Endometrial microvascular endothelial cells (primary cell): Measurements from ENCODE around the gene CDK19. TPM values are rescaled to one million over a fixed set of nuclear protein-coding genes. Genes with fewer than 3 reads are reported as not detected.

Source experiments
- in situ Hi-C: cut with HindIII; loops from 2 replicates; pipeline ENCODE4 v1.10.0; 2017; ENCODE audit warnings: low sequenced_read_pairs, low pct_unique_long_range_greater_than_20kb; ENCODE audit errors: inconsistent ontology term
- total RNA-seq: library from RNA; depleted of rRNA; stranded (reverse); fragments of >200 nt; gene quantifications from one replicate; pipeline ENCODE4 v1.2.3, GENCODE V29; 2015; ENCODE audit errors: inconsistent ontology term

Gene CDK19
- total RNA-seq, 1 donor from 2014 or later: 7.1 TPM

DNA sequence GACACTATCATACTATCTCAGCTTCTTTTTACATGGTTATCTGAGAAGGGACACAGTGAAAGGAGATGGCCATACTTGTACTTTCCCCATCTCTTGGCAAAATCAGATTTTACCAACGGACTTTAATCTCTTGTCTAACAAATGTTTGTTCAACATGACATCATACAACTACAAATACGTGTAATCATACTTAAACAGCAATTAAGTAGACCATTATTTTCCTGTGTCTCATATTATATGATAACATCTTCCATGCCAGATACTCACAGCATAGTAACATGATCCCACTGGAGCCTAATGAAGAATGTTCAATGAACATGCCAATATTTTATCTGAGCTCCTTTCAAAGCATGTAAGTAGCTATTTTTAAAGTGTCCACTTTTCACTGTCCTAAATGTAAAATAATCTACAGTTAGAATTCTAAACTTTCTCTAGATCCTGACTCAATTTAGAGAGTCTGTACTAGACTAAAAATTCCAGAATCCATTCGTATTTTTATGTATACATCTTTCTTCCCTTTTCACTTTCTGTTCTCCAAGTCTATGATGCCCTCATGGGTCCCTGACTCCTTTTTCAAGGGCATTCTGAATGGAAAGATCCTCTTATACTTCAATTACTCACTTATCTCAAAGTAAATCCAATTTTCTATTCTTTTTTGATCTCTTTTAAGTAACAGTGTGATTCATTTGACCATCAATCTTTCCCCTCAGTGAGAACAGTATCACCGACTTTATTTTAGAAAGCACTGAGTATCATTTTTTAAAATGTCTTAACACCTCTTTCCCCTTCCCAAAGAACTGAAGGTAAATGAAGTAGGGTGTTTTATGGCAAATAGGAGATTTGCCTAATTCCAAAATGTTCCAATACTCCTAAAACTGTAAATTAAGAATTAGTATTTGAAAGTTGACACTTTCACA is 133.5 kb downstream of the CDK19 start:
- in situ Hi-C loops: loop anchor here (10.0 kb wide), 2 partner anchors 193 to 273 kb away; partner anchors contain the start of genes AMD1 and GTF3C6

DNA sequence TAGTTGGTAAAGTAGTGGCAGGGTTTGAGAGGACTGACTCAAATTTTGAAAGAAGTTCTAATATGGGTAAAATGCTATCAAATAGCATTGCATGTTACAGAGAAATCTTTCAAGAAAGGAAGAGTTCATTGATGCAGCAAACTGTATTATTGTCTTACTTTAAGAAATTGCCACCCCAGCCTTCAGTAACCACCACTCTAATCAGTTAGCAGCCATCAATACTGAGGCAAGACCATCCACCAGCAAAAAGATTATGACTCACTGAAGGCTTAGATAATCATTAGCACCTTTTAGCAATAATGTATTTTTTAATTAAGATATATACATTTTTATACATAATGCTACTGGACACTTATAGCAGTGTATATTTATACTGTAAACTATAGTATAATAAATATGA is 138.9 kb downstream of the CDK19 start:
- in situ Hi-C loops: no loop called here

DNA sequence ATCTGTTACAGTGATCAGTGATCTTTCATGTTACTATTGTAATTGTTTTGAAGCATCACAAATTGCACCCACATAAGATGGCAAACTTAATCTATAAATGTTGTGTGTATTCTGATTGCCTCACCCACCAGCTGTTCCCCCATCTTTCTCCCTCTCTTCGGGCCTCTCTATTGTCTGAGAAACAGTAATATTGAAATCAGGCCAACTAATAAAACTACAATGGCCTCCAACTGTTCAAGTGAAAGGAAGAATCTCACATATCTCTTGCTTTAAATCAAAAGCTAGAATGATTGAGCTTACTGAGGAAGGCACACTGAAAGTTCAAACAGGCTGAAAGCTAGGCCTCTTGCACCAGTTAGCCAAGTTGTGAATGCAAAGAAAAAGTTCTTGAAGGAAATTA is 141.2 kb downstream of the CDK19 start:
- in situ Hi-C loops: no loop called here

DNA sequence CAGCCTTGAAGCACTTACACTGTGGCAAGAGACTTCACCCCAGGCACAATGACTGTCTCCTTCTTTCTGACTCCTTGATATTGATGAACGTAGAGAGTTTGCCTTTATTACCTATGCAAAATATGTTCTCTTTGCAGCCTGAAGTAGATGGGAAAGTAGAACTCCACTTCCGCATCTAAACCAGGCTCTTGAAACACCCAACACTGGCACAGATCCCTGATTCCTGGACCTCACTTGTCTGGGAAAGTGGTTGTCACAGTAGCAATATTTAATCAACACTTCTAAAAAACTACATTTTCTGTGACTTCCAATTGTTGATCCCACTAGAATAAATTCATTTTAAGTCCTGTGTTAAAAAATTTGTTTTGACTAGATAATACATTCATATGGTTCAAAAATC is 143.1 kb downstream of the CDK19 start:
- in situ Hi-C loops: no loop called here

DNA sequence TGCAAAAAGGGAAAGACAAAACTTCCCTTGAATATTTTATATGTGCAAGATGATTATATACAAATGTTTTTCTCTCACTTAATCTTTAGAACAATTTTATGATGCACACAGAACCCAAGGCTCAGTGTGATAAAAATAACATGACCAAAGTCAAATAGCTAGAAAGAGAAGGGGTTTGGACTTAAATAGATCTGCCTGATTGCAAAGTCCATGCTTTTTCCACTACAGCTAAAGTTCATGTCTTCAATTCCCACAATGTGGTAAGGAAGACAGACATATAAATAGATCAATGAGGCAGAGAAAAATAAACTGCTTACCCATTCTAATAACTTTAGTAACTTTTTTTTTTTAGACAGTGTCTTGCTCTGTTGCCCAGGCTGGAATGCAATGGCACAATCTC is 143.8 kb downstream of the CDK19 start:
- in situ Hi-C loops: no loop called here

DNA sequence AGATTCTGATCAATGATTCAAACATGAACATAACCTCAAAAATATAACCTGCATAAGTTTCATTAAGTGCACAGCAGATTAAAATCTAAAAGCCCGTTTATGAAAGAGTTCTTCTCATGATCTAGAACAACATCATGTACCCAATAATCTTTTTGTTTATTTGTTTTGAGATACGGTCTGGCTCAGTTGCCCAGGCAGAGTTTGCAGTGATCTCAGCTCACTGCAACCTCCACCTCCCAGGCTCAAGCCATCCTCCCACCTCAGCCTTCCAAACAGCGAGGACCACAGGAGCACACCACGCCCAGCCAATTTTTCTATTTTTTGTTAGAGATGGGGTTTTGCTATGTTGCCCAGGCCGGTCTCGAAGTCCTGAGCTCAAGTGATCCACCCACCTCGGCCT is 149.7 kb downstream of the CDK19 start:
- in situ Hi-C loops: no loop called here

DNA sequence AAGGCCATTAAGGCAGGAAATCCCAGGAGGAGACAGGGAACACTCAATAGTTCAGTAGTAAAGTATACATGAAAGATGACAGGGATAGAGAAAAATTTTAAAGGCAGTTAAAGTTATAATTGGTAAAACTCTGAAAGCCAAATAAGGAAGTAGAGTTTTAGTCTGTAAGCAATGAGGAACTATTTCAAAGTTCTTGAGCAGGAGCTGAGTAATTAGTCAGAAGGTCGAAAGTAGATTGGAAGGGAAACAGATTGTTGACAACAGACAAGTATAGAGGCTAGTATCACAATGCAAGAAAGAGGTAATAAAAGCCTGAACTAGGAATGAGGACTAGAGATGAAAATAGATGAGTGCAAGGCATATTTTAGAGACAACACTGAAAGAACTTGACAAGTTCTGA is 150.3 kb downstream of the CDK19 start:
- in situ Hi-C loops: no loop called here

DNA sequence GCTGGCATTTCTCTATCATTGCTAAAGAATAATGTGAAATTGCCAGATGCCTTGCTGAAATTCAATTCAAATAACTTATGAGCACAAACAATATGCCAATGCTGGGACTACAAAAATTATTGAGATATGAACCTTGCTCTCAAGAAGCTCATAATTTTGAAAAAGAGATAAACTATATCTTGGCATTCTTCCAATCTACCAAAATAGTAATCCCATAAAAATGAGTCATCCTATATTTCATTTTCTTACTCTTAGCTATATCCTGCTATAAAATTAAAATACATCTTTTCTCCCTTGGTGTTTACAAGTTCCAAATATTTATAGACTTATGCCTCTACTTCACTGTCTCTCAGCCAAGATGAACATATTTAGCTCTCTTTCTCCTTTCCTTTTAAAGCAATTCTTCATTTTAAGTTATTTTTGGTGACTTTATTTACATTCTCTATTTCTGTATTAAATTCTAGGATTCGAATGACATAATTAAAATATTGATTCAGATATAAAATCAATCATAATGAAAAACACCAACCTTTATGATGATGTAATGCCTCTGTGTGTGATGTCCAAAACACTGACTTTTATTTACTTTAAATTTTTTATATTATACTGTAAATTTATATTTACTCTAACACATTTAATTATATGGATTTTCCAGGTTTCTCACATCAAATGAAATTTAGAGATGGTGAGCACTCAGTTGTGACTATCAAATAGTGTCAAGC is 152.6 kb downstream of the CDK19 start:
- in situ Hi-C loops: no loop called here

DNA sequence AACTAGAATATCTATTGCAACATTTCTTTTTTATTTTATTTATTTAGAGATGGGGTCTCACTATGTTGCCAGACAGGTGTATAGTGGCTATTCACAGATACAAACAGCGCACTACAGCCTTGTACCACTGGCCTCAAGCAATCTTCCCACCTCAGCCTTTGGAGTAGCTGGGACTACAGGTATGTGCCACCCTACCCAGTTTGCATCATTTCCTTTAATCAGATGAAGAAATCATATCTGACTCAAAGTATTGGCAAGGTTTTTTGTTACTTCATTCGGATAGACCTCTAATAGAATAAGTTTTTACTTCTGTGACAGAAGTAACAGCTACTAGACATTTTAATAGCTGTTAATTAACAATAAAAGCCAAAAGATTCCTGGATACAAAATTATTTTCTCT is 153.9 kb downstream of the CDK19 start:
- in situ Hi-C loops: no loop called here

DNA sequence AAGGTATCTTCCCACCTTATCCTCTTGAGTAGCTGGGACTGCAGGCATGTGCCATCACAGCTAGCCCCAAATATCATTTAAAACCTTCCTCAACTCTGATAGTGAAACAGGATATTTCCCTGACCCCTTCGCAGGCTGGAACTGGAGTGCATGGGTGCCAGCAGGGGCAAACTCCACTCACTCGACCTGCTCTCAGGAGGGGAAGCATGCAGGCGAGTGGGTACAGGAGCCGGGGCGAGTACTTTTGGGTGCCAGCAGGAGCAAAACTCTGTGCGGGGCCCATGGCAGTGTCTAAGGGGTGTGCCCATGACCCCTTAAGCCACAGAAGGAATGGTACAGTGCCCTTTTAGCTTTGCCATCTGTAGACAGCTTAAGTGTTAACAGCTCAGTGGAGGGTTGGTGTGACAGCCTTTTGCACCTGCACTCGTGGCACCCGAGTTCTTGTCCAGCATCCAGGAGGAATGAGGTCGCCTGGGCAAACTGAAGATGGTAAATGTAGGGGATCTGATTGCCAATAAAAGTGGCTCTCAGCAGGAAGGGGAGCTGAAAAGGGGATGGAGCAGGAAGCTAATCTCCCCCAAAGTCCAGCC is 155.1 kb downstream of the CDK19 start:
- in situ Hi-C loops: no loop called here

DNA sequence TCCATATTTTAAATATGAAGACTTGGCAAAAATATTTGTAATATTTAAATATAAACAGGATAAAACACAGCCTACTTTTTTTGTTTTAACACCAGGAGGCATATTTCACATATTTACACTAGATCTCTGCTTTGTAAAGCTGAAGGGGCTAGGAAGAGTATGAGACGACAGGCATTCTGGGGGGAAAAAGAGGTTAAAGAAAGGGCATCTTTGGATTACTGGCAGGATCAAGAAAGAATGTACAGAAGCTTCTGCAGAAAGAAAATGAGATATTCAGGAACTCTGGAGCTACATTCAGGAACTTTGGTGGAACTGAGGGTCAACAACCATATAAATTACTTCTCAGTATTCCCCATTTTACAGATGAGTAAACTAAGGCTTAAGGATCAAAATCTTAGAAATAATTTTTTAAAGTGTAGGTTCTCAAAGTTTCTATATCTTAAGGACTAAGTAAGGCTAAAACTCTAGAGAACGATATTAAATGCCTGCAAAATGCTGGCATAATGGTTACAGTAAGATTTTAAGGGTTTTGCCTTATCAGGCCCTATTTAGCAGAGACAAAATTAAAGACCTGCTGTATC is 156.5 kb downstream of the CDK19 start:
- in situ Hi-C loops: no loop called here

DNA sequence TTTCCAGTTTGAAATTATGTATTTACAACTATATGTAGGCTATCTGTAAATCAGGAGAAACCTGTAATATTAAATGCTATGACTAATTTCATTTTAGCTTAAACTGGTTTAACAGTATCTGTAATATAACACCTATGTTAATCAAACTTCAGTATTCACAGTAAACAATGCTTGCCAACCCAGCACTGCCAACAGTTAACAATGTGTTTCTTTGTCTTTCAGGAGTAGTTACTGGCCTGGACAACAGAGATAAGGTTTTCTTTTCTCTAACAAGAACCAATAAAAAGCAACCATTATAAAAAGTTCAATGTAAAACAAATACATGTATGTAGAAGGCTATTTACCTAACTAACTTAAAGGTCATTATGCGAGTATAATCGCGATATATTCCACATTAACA is 158.8 kb downstream of the CDK19 start:
- in situ Hi-C loops: no loop called here

DNA sequence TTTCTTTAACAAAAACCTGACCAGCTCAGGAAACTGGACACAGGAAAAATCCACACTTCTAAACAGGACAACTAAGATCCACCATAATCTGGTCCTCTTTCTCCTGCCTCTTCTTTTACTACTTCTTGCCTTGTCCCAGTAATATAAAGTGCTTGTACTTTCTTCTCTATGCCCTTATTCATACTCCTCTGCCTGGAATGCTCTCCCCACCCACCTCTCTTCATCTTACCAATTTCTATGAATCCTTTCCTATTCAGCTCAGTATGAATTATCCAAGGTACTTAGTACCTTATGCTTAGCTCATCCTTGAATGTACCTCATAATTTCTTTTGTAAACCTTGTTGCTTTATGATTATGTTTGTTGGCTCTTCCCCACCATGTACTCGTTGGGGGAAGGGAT is 159.4 kb downstream of the CDK19 start:
- in situ Hi-C loops: no loop called here

DNA sequence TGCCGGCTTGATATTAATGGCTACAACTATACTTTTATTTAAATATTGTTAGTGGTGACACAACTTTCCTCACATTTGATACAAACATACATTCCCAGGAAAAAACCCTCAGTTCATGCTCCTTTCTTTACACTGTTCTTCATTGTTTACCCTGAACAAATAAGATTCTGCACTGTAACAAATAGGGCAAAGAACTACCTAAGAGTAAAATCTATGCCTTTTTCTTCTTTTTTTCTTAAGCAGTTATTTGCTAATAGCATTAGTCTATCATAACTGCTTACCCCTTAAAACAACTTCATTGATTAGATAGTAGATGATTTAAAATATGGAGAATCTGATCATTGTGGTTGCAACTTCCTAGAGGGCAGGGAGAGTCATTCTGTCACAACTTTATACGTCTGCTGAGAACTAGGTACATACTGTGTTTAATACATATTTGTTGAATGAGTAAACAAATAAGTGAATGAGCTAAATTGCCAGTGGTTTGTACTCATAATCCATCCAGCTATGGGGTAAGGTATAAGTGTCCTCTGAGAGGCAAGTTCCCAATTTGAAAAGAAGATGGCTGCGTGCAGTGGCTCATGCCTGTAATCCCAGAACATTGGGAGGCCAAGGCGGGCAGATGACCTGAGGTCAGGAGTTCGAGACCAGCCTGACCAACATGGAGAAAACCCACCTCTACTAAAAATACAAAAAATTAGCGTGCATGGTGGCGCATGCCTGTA is 161.0 kb downstream of the CDK19 start:
- in situ Hi-C loops: no loop called here

DNA sequence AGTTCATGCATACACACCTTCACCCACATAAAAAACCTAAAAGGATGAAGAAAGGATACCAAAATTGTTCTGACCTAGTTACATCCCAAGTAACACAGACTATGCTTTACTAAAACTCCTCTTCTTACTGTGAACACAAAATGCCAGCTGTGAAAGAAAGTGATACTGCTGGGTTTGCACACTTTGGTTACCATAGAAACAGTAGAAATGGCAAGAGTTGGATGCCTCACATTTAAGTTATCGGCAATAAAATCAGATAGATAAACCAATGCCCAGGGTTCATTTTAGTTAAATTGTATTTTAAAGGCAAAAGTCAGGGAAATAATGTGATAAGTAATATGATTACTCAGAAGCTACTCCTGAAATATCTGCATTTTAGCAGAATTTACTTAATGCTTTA is 161.9 kb downstream of the CDK19 start:
- in situ Hi-C loops: no loop called here

DNA sequence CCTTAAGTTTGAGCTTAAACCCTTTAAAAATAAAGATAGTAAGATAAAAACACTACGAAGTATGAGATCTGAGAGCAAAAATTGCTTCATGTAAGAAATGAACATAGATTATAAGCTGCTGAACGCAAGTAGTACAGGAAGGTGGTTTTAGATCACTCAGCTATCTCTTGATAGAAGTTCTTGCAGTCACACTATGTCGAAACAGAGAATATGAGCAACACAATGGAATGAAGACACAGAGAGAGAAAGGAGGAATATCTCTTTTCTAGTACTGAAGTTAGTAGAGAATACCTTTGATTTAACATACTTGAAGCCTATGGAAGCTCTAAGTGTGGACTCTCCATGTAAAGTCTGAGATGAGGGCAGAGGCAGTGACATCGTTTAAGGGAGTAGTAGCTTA is 162.7 kb downstream of the CDK19 start:
- in situ Hi-C loops: no loop called here

DNA sequence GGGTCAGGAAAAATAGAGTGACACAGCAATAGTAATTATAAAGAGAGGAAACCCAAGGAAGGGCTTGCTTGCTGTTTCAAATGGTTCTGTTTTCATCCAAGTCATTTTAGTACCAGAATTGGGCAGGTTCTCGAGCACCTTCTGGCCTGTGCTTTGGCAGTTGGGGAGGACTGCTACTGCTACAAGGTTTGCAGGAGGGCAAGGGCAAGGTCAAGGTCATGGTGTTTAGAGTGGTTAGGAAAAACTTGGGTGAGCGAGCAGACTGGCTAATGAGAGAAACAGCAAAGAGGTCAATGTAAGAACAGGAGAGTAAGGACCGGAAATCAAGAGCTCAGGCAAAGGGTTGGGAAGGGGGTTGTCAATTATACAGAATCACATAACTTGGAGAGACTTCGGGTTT is 164.5 kb downstream of the CDK19 start:
- in situ Hi-C loops: no loop called here

DNA sequence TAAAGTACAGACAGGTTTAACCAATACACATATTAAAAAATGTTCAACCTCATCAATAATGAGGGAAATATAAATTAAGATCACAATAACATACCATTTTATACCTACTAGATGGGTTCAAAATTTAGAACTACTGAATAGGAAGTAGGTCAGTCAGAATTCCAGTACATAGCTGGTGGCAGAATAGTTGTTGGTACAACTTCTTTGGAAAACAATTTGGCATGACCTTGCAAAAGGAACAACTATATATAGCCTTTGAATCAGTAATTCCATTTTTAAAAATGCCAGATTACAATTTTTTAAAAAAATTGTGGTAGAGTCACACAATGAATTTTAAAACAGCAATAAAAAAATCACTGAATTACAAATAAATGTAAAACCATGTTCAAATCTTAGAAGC is 165.6 kb downstream of the CDK19 start:
- in situ Hi-C loops: no loop called here
